Cardiac fibroblast (primary cell): Measurements from ENCODE around the gene MT1HL1.
"Not testable (repeated sequence)": the region's sequence is repeated elsewhere in the genome, so short reads cannot be mapped to it uniquely, and the experiment has no call there.

Experiments used
- DNase-seq, 2 donors: peaks; one replicate each; pipeline versions ENCODE4 v3.0.0 to v3.0.0-alpha.2; 2010; ENCODE audit warnings: low read depth in 2 of 2
- H3K4me3 ChIP-seq, 2 donors: replicated peaks in 1 of 2; 1 replicate in 1 of 2; 2 replicates in 1 of 2; pipeline ENCODE4 v1.5.1; 2011; ENCODE audit warnings: low read depth in 2 of 2, low read length in 2 of 2, mild to moderate bottlenecking in 2 of 2, moderate library complexity in 1 of 2
- CTCF ChIP-seq: IDR thresholded peaks from one replicate; pipeline ENCODE4 v1.5.1; 2011; ENCODE audit warnings: low read depth, mild to moderate bottlenecking, low read length, inconsistent platforms

Gene MT1HL1

GRCh38 chr1:236982380-236982779 lies 21.9 kb downstream of the MT1HL1 start:
- no peak for TF ChIP-seq CTCF
- no peak for DNase-seq
- H3K4me3 ChIP-seq: no peak overlapping the region

- not testable (repeated sequence) for H3K4me3 ChIP-seq, DNase-seq
Measured at GRCh38 chr1:236981431-236981830, 22.8 kb downstream of the MT1HL1 start.

- TF ChIP-seq CTCF: no peak
- DNase-seq: no peak
- H3K4me3 ChIP-seq: no peak overlapping the region
Measured at GRCh38 chr1:236980673-236981072, 23.6 kb downstream of the MT1HL1 start.

GRCh38 chr1:236979149-236979900 lies 24.9 kb downstream of the MT1HL1 start:
- no peak for DNase-seq
- no peak for TF ChIP-seq CTCF
- H3K4me3 ChIP-seq: no peak overlapping the region

- no peak for TF ChIP-seq CTCF
- H3K4me3 ChIP-seq: no peak overlapping the region
- no peak for DNase-seq
Measured at GRCh38 chr1:236978740-236979139, 25.5 kb downstream of the MT1HL1 start.

- TF ChIP-seq CTCF: no peak
- no peak for DNase-seq
- no peak overlapping the region for H3K4me3 ChIP-seq
Measured at GRCh38 chr1:236975461-236975860, 28.8 kb downstream of the MT1HL1 start.

- DNase-seq, H3K4me3 ChIP-seq: not testable (repeated sequence)
Measured at GRCh38 chr1:236974025-236974424, 30.2 kb downstream of the MT1HL1 start.

- TF ChIP-seq CTCF: no peak
- no peak overlapping the region for H3K4me3 ChIP-seq
- no peak for DNase-seq
Measured at GRCh38 chr1:236966636-236967035, 37.6 kb downstream of the MT1HL1 start.
